HL-60 (cell line): ENCODE results near the gene CACNA1G.

Experiments
- DNase-seq, 2 experiments: peaks; one replicate each; pipeline ENCODE4 v3.0.0-alpha.2; 2010 to 2020; ENCODE audit warnings: low read depth in 1 of 2, low spot score in 1 of 2
- H3K27ac ChIP-seq: fragments of 250-450 bp; sonication (Bioruptor Pico); replicated peaks from 2 replicates; pipeline ENCODE4 v1.5.1; 2020; ENCODE audit warnings: mild to moderate bottlenecking, moderate library complexity
- H3K27me3 ChIP-seq: fragments of 250-450 bp; sonication (Bioruptor Pico); 2 replicates; pipeline ENCODE4 v1.5.1; 2021; ENCODE audit warnings: mild to moderate bottlenecking, moderate library complexity; ENCODE audit not compliant: insufficient read depth, poor library complexity, severe bottlenecking
- H3K4me3 ChIP-seq: replicated peaks from 2 replicates; pipeline ENCODE4 v1.5.1; 2011; ENCODE audit warnings: mild to moderate bottlenecking, control low read depth, low read length; ENCODE audit not compliant: insufficient read depth
- GABPA ChIP-seq: IDR thresholded peaks from 2 replicates; pipeline ENCODE4 v1.6.1; 2012; ENCODE audit warnings: low read depth
- POLR2AphosphoS5 ChIP-seq: IDR thresholded peaks from 2 replicates; pipeline ENCODE4 v1.6.1; 2012; ENCODE audit warnings: low read depth
- SPI1 ChIP-seq: IDR thresholded peaks from 2 replicates; pipeline ENCODE4 v1.6.1; 2012; ENCODE audit warnings: low read depth, mild to moderate bottlenecking, borderline replicate concordance
- TF ChIP-seq, protein P1 (sequence below): IDR thresholded peaks from one replicate; pipeline ENCODE4 v1.5.1; 2011; ENCODE audit warnings: low read length, control low read depth, inconsistent platforms; ENCODE audit not compliant: insufficient read depth
- TF ChIP-seq, protein P2 (sequence below): IDR thresholded peaks from 2 replicates; pipeline ENCODE4 v1.6.1; 2012; ENCODE audit warnings: low read depth; ENCODE audit not compliant: insufficient replicate concordance

Gene CACNA1G

DNA sequence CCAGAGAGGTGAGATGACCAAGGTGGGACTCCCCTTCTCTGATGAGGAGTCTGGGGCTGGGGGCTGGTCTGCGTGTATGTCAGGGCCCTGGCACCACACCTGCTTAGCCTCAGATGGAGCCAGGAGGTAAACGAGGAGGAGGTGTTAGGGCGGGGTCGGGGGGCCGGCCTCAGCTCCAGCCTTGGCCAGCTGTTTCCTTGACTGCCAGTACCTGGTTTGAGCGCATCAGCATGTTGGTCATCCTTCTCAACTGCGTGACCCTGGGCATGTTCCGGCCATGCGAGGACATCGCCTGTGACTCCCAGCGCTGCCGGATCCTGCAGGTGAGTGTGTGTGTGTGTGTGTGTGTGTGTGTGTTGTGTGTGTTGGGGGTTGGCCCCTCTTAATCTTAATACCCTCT, 8.1 kb downstream of the CACNA1G start:
- Histone ChIP-seq H3K4me3 (no peak overlapping the region), H3K27ac (no peak overlapping the region), H3K27me3 (peaks cover 26% of the 10 kb centered on the region)
- no peak for TF ChIP-seq POLR2AphosphoS5
- TF ChIP-seq, protein P1, sequence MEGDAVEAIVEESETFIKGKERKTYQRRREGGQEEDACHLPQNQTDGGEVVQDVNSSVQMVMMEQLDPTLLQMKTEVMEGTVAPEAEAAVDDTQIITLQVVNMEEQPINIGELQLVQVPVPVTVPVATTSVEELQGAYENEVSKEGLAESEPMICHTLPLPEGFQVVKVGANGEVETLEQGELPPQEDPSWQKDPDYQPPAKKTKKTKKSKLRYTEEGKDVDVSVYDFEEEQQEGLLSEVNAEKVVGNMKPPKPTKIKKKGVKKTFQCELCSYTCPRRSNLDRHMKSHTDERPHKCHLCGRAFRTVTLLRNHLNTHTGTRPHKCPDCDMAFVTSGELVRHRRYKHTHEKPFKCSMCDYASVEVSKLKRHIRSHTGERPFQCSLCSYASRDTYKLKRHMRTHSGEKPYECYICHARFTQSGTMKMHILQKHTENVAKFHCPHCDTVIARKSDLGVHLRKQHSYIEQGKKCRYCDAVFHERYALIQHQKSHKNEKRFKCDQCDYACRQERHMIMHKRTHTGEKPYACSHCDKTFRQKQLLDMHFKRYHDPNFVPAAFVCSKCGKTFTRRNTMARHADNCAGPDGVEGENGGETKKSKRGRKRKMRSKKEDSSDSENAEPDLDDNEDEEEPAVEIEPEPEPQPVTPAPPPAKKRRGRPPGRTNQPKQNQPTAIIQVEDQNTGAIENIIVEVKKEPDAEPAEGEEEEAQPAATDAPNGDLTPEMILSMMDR: no peak
- TF ChIP-seq SPI1: no peak
- TF ChIP-seq, protein P2, sequence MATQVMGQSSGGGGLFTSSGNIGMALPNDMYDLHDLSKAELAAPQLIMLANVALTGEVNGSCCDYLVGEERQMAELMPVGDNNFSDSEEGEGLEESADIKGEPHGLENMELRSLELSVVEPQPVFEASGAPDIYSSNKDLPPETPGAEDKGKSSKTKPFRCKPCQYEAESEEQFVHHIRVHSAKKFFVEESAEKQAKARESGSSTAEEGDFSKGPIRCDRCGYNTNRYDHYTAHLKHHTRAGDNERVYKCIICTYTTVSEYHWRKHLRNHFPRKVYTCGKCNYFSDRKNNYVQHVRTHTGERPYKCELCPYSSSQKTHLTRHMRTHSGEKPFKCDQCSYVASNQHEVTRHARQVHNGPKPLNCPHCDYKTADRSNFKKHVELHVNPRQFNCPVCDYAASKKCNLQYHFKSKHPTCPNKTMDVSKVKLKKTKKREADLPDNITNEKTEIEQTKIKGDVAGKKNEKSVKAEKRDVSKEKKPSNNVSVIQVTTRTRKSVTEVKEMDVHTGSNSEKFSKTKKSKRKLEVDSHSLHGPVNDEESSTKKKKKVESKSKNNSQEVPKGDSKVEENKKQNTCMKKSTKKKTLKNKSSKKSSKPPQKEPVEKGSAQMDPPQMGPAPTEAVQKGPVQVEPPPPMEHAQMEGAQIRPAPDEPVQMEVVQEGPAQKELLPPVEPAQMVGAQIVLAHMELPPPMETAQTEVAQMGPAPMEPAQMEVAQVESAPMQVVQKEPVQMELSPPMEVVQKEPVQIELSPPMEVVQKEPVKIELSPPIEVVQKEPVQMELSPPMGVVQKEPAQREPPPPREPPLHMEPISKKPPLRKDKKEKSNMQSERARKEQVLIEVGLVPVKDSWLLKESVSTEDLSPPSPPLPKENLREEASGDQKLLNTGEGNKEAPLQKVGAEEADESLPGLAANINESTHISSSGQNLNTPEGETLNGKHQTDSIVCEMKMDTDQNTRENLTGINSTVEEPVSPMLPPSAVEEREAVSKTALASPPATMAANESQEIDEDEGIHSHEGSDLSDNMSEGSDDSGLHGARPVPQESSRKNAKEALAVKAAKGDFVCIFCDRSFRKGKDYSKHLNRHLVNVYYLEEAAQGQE: no peak
- no peak for TF ChIP-seq GABPA
- no peak for DNase-seq

DNA sequence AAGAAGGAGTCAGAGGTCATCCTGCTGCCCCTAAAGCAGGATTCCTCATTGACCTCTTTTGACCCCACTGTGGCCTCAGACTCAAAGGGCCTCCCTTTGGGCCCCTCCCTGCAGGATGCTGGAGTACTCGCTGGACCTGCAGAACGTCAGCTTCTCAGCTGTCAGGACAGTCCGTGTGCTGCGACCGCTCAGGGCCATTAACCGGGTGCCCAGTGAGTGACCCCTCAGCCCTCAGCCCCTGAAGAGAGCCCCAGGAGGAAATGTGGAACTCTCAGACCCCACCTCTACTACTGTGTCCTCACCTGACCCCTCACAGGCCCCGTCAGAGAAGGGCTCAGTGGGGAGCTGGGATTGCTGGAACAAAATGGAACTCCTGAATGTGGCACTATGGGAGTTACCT, 9.1 kb downstream of the CACNA1G start:
- TF ChIP-seq, protein P2: no peak
- TF ChIP-seq SPI1 (no peak), GABPA (no peak), POLR2AphosphoS5 (no peak)
- TF ChIP-seq, protein P1: no peak
- H3K27ac ChIP-seq: no peak overlapping the region
- H3K4me3 ChIP-seq: no peak overlapping the region
- peaks cover 18% of the 10 kb centered on the region for H3K27me3 ChIP-seq
- no peak for DNase-seq

DNA sequence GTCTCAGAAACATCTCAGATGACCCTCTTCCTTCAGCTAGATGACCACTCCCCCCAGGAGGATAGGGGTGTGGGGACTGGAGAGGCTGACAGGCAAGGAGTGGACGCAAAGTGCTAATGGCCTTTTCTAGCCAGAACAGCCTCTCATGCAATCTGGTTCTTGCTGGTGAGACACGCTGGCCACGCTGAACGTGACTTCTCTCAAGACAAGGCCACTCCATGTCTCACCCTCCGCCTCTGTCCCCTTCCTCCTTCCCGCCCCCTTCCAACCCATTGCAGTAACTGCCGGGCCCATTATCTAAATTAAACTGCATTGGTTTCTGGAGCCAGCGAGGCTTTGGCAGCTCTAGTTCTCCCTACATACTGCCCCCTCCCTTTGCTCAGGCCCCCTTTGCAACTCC, 9.5 kb downstream of the CACNA1G start:
- no peak for DNase-seq
- no peak overlapping the region for H3K27ac ChIP-seq
- peaks cover 17% of the 10 kb centered on the region for H3K27me3 ChIP-seq
- no peak for TF ChIP-seq SPI1
- H3K4me3 ChIP-seq: no peak overlapping the region

DNA sequence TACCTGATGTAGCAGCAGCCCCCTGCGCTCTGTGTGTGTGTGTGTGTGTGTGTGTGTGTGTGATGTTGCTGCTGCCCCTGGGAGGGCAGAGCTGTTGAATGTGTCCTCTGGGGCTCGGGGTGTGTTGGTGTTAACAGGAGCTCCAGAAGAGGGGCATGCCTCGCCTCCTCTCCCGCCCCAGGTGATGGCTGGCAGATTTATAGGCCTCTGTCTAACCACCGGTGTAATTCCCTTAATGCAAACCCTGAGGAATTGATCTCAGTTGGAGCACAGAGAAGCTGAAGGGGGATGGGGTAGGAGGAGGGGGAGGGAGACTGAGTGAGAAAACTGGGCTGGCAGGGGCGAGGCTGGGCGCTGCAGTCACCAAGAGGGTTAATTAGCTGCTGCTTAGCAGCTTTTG, 10.0 kb downstream of the CACNA1G start:
- Histone ChIP-seq H3K27ac (no peak overlapping the region), H3K27me3 (peaks cover 15% of the 10 kb centered on the region), H3K4me3 (no peak overlapping the region)
- TF ChIP-seq, protein P1: no peak
- TF ChIP-seq GABPA (no peak), POLR2AphosphoS5 (no peak), SPI1 (no peak)
- TF ChIP-seq, protein P2: no peak
- DNase-seq: no peak
